Mesodermal cell (in vitro differentiated cells): ENCODE results near the gene GPR142.

Experiments
- H3K27ac ChIP-seq: 2 replicates; pipeline ENCODE4 v1.7.0; 2013; ENCODE audit warnings: mild to moderate bottlenecking, low read depth, low read length, moderate library complexity; ENCODE audit not compliant: severe bottlenecking
- H3K36me3 ChIP-seq: 2 replicates; pipeline ENCODE4 v1.7.1; 2013; ENCODE audit warnings: mild to moderate bottlenecking, low read length, moderate library complexity; ENCODE audit not compliant: control insufficient read depth, insufficient read depth
- H3K4me1 ChIP-seq: one replicate; pipeline ENCODE4 v1.7.1; 2013; ENCODE audit warnings: mild to moderate bottlenecking, low read length; ENCODE audit not compliant: insufficient read depth, control insufficient read depth, poor library complexity, severe bottlenecking
- H3K4me3 ChIP-seq: 2 replicates; pipeline ENCODE4 v1.7.0; 2013; ENCODE audit warnings: low read length, control low read depth, mild to moderate bottlenecking; ENCODE audit not compliant: insufficient read depth, poor library complexity, severe bottlenecking; ENCODE audit errors: extremely low read depth
- H3K9me3 ChIP-seq: 2 replicates; pipeline ENCODE4 v1.7.1; 2013; ENCODE audit warnings: mild to moderate bottlenecking, low read length, moderate library complexity; ENCODE audit not compliant: control insufficient read depth
- WGBS, 2 experiments: methylation state at CpG; one replicate each; pipeline ENCODE4 v1.1.5; 2013; ENCODE audit warnings: missing lambda C conversion rate in 2 of 2; ENCODE audit not compliant: insufficient coverage in 2 of 2; 5-methylcytosine and 5-hydroxymethylcytosine counted together

GPR142 gene

DNA sequence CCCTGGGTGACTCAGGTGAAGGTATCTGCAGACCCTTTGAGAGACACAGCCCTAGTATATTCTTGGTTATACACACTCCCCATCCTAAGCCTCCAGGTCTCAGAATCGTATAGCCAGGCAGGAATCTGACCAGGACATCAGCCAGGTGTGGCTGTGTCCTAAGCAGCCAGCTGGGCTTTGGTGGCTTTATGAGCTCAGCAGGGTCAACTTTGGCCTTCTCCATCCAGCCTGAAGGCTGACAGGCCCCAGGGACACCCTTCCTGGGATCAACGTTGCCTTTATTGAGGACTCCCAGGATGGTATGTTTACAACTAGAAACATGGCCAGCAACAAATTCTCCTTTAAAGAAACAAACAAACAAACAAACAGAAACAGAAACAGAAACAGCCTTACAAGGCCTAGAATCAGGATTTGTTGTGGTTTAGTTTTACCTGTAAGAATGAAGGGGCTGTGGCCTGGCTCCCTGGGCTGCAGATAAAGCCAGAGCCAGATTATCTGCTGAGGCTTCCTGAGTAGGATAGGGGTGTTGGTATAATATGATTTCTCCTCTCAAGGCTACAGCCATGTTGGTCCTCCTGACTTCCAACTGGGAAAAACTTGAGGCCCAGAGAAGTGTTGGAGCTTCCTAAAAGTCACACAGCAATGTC lies 32.8 kb upstream of the GPR142 start:
- Histone ChIP-seq H3K27ac (no peak overlapping the region), H3K4me3 (no peak overlapping the region), H3K36me3 (no peaks in the 10 kb centered on the region), H3K9me3 (no peaks in the 10 kb centered on the region), H3K4me1 (peaks cover 2% of the 10 kb centered on the region)
- 100% methylated on average over 1 of the region's 2 CpGs for WGBS, 2 experiments

DNA sequence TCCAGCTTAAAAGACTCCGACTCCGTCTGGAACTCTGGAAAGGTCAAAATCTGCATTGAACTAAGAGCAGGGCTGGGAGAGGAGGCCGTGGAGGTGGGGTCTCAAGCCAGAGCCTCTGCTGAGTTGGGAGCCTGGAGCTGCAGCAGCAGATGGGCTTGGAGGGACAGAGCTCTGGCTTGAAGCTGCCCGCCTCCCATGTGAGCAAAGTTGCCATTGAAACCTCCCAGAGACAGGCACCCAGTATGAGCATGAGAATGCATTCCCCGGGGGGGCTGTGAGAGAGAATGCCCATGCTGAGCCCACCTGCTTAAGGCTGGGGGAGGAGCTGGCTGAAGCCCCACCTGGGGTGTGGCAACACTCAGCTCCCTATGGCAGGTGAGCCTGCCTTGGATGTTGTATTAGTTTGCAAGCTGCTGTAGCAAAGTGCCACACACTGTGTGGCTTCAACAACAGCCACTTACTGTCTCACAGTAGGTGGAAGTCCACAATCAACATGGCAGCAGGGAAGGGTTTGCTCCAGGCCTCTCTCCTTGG lies 31.7 kb upstream of the GPR142 start:
- 63 to 74% methylated on average over 5 of the region's 5 CpGs for WGBS, 2 experiments

DNA sequence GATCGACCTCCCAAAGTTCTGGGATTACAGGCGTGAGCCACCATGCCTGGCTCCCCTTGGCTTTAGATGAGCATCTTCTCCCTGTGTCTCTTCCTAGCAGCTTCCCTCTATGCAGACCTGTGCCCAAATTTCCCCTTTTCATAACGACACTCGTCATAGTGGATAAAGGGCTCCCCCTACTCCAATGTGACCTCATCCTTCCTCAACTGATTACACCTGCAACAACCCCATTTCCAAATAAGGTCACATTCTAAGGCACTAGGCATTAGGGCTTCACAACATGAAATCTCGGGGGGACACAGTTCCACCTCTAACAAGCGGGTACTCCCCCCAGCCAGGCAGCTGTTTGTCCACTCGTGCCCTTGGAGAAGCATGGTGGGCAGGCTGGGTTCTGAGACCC lies 31.0 kb upstream of the GPR142 start:
- Histone ChIP-seq H3K36me3 (no peaks in the 10 kb centered on the region), H3K4me1 (peaks cover 2% of the 10 kb centered on the region), H3K4me3 (no peak overlapping the region), H3K9me3 (no peaks in the 10 kb centered on the region), H3K27ac (no peak overlapping the region)
- 81 to 88% methylated on average over 7 of the region's 7 CpGs for WGBS, 2 experiments

More for the DNA sequence above, 31.7 kb upstream of the GPR142 start:
- no peak overlapping the region for H3K4me3 ChIP-seq
- no peaks in the 10 kb centered on the region for H3K36me3 ChIP-seq
- no peak overlapping the region for H3K27ac ChIP-seq
- H3K9me3 ChIP-seq, result no peaks in the 10 kb centered on the region
- H3K4me1 ChIP-seq, result peaks cover 2% of the 10 kb centered on the region

DNA sequence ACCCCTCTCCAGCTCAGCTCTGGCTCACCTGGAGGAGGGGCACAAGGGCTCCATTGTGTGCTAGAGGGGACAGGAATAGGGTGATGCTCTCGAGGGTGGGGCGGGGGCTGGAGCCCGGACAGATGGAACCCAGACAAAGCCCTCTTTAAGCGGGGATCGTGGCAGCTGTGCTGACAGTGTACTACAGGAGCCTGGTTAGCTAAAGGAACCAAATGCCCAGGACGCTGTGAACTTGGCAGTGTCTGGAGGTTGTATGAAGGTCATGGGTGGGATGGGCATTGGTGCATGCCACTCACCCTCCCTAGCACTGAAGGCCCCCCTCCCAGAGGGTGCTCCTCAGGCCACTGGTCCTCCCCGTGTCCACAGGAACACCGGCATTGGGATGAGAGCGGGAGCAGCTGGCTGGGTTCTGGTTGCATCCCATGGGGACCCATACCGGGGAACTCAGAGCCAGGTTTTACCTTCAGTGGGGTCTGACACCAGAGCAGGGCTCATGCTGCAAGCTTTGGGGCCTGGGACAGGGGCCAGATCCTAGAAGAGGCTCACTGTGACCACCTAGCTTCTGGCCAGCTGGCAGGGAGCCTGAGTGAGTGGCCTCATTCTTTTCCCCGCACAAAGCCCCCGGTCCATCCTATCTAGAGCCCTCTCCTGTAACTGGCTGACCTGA lies 29.3 kb upstream of the GPR142 start:
- Histone ChIP-seq H3K4me3 (no peak overlapping the region), H3K4me1 (peaks cover under 1% of the 10 kb centered on the region), H3K36me3 (no peaks in the 10 kb centered on the region), H3K27ac (no peak overlapping the region), H3K9me3 (no peaks in the 10 kb centered on the region)
- WGBS, 2 experiments, result 87 to 94% methylated on average over 11 to 12 of the region's 12 CpGs

DNA sequence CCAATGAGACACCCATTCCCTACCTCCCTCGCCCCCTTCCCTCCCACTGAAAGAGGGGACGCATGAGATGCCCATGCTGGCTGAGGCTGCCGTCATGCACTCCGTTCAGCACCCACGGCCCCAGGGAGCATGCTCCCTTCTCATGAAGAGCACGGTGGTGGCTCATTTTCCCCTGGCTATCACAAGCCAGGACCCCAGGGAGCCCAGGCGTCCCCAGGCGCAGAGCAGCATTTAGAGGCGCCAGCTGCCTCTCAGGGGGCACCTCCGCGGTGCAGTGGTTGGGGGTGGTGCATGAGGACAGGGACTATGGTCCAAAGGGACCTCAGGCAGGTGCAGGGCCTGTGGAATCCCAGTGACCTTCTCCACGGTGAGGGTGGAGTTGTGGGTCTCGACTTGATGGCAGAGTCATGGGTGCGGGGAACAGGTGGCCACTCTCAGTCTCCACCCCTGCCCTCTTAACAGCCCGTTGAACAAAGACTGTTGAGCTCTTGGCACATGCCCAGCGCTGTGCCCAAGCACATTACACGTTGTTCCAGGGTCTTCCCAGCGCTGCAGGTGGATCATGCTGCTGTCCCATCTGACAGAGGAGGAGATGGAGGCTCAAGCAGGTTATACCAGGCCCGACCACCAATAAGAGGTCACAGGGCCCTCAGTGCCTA lies 27.6 kb upstream of the GPR142 start:
- Histone ChIP-seq H3K36me3 (no peaks in the 10 kb centered on the region), H3K9me3 (no peaks in the 10 kb centered on the region), H3K4me1 (no peaks in the 10 kb centered on the region), H3K27ac (no peak overlapping the region), H3K4me3 (no peak overlapping the region)
- 80 to 85% methylated on average over 17 to 18 of the region's 19 CpGs for WGBS, 2 experiments

DNA sequence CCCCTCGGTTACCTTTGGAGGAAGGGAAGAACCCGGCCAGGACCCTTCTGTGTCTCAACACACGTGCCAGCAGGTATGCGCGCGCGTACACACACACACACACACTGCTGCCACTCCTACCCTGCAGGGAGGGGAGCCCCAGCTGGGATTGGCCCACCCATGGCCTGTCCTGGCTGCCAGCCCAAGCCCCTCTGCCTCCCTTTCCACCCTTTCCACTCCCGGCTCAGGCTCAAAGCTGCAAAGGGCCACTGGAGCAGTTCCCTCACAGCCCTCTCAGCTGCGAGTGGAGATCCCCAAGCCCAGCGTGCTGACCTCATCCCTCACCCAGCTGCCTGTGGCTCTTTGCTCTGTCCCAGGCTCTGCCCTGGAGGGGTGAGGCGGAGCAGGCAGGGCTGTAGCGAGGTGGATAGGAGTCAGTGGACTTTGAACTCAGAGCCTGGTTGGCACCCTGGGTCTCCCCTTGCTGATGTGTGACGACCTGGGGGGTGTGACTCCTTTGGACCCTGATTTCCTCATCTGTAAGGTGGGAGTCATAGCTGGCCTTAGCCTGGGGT lies 26.8 kb upstream of the GPR142 start:
- no peaks in the 10 kb centered on the region for H3K4me1 ChIP-seq
- H3K27ac ChIP-seq, result no peak overlapping the region
- no peaks in the 10 kb centered on the region for H3K9me3 ChIP-seq
- WGBS, 2 experiments, result 51 to 95% methylated on average over 5 of the region's 13 CpGs
- no peaks in the 10 kb centered on the region for H3K36me3 ChIP-seq
- H3K4me3 ChIP-seq, result no peak overlapping the region

DNA sequence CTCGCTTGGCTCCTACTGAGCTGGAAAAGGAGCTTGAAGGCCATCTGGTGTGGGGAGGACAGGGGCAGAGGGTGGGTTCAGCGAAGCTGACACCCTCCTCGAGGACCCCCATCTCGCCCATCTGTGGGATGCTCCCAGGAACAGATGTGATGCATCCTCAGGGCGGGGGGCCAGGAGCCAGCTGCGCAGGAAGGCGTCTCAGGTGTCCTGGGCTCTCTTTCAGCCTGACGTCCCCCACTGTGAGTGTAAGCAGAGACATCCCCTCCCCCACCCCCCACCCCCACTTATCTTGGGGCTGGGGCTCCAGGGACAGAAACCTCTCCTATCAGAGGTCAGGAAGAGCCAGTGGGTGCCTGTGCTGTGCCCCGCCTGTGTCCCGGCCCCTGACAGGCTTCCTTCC lies 25.1 kb upstream of the GPR142 start:
- WGBS, 2 experiments, result 84 to 91% methylated on average over 7 to 8 of the region's 10 CpGs

DNA sequence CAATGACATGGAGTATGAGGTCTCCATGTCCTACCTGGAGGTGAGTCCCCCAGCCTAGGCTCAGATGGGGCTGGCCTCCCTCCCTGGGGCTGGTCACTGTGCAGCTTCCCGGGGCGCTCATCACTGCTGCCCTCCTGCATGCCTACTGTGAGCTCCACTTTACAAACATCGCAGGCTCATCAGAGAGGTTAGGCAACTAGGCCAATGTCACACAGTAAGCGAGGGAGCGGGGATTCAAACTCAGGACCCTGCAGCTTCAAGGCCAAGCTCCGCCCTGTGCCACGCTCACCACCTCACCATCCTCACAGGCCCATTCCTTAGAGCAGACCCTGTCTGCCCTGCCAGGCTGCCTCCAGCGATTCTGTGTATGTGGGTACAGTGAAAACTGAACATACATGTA lies 24.2 kb upstream of the GPR142 start:
- Histone ChIP-seq H3K4me3 (no peak overlapping the region), H3K9me3 (no peaks in the 10 kb centered on the region), H3K36me3 (no peaks in the 10 kb centered on the region), H3K4me1 (no peaks in the 10 kb centered on the region), H3K27ac (no peak overlapping the region)
- 78 to 88% methylated on average over 3 to 7 of the region's 8 CpGs for WGBS, 2 experiments

More for the DNA sequence above, 25.1 kb upstream of the GPR142 start:
- H3K9me3 ChIP-seq, result no peaks in the 10 kb centered on the region
- H3K36me3 ChIP-seq, result no peaks in the 10 kb centered on the region
- H3K4me3 ChIP-seq, result no peak overlapping the region
- H3K4me1 ChIP-seq, result no peaks in the 10 kb centered on the region
- no peak overlapping the region for H3K27ac ChIP-seq

DNA sequence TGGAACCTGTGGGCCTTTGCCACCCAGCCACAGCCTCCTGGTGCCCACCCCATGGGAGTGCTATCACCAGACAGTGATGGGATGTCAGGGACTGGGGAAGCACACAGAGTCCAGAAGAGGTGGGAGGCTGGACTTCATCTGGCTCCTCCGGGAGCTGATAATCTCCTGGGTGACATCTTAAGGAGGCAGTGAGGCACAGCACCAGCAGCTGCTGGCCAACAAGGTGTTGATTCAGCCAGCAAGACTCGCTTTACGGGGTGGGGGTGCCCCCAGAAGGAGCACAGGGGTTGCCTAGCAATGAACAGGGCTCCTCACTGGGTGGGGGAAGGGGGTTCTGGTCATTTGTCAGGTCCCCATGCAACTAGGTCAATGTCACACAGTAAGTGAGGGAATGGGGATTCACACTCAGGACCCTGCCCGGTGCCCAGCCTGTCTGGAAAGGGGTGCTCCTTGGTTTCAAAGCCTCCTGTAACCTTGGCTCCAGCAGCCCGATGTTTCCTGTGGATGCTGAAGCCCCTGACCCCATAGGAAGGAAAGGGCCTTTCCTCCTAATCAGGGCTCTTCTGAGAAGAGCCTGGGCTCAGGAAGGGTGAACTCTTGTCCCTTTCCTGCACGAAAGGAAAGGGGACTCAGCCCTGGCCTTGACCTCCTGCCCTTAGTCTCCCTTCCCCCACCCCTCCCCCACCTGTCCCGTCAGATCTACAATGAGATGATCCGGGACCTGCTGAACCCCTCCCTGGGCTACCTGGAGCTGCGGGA lies 23.6 kb upstream of the GPR142 start:
- H3K27ac ChIP-seq, result no peak overlapping the region
- H3K36me3 ChIP-seq, result no peaks in the 10 kb centered on the region
- H3K9me3 ChIP-seq, result no peaks in the 10 kb centered on the region
- no peaks in the 10 kb centered on the region for H3K4me1 ChIP-seq
- 75 to 89% methylated on average over 4 to 8 of the region's 9 CpGs for WGBS, 2 experiments
- no peak overlapping the region for H3K4me3 ChIP-seq

DNA sequence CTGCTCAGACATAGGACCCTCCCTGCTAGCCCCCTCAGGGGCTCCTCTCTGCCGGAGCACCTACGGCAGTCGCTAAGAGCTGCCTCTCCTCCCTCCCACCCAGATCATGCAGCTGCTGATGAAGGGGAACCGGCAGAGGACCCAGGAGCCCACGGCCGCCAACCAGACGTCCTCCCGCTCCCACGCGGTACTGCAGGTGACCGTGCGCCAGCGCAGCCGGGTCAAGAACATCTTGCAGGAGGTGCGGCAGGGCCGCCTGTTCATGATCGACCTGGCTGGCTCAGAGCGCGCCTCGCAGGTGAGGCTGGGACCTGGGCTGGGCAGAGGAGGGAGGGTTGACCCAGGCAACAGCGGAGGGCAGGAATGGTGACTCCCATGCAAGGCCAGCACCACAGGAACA lies 22.6 kb upstream of the GPR142 start:
- Histone ChIP-seq H3K4me3 (no peak overlapping the region), H3K36me3 (no peaks in the 10 kb centered on the region), H3K9me3 (no peaks in the 10 kb centered on the region), H3K27ac (no peak overlapping the region), H3K4me1 (no peaks in the 10 kb centered on the region)
- 90 to 93% methylated on average over 20 to 21 of the region's 21 CpGs for WGBS, 2 experiments
